ENCODE results near the gene ANKFN1.

Gene ANKFN1

DNA sequence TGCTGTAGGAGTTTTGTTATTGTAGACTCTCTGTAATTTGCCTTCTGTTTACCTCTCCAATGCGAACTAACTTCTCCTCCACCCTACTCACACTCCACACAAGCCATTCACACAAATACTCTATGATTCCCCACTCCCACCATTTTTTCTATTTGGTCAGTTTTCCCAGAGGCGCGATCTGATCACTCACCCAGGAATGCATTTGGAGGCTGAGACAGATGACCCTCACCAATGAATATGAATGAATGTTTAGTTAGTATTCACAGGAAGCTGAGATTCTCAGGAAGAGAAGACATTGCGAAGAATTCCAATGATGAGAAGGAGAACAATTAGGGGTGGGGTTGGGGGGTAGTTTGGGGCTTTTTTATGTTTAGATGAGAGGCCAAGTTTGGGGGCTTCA, 10.5 kb upstream of the ANKFN1 start:
- no peak for DNase-seq (ENCODE audit: low read depth in 3 of 3)

DNA sequence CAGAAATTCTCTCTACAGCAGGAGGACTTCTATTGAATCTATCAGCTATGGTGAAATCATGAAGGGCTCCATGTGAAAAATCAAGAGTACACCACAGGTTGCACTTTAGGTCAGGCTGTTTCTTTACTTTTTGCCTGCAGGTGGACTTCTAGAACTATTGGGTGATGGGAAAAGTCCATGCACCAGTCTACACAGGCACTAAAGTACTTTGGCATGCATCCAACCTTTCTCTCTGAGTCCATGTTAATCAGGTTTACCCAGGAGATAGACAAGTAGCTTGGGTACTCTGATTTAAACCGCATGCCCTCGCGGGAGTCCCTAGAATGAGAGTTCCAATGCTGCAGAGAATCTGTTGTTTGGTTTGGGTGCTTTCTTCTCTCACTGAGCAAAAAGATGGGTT, 9.1 kb upstream of the ANKFN1 start:
- DNase-seq (ENCODE audit: low read depth in 3 of 3), result no peak

DNA sequence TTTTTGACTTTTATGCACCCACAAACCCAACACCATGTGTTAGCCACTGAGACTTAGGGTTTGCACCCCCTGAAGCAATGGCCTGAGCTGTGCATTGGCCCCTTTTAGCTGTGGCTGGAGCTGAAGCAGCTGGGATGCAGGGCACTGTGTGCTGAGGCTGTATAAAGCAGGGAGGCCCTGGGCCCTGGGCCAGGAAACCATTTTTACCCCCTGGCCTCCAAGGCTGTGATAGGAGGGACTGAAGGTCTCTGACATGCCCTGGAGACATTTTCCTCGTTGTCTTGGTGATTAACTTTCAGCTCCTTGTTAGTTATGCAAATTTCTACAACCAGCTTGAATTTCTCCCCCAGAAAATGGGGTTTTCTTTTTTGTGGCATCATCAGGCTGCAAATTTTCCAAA, 6.7 kb upstream of the ANKFN1 start:
- DNase-seq (ENCODE audit: low read depth in 3 of 3), result no peak

DNA sequence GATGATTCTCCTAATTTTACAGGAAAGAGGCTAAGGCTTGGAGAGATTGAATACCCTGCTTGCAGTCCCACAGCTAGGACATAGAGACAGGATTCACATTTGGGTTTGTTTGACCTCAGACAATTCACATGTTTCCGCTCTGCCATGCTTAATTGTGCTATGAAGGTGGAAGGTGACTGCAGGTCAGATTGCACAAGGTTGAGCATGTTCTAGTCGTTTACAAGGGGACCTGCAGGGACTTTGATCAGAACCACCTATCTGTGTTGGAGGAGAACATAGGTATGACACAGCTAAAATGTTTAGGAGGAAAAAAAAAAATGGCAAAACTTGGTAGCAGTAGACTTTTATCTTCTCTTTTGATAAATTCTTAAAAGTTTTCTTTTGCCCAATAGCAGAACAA, 4.9 kb upstream of the ANKFN1 start:
- no peak for DNase-seq (ENCODE audit: low read depth in 3 of 3)

DNA sequence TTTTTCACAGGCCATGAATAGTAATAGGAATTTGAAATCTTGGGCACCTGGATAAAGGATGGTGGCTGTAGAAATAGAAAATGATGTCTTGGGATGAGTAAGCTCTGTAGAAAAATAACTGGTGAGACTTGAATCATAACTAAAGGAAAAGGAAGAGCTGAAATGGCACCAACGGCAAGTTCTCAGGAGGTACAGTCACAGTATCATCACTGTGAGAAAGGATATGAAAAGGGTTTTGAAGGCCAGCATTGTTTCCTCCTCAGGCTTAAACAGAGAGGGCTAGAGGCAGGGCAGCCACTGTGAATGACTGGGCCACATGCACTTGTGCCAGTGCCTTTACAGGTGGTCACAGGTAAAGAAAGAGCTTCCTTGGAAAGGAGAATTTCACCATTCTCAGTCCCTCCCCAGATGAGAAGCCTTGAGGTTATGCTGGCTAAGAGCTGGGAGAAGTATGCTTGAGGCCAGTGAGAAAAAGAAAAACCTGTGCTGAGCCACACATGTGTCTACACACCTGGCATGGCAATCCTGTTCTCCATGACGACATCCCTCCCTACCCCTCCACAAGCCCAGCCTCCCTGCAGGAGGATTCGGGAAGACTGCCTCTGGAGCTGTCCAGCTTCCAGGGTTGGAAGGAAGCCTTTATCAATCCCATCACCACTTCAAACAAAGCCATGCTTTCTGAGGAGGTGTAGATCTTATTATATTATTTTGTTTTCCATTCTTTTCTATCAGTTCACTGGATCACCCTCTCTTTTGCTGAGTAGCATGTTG, 3.8 kb upstream of the ANKFN1 start:
- no peak for DNase-seq (ENCODE audit: low read depth in 3 of 3)

DNA sequence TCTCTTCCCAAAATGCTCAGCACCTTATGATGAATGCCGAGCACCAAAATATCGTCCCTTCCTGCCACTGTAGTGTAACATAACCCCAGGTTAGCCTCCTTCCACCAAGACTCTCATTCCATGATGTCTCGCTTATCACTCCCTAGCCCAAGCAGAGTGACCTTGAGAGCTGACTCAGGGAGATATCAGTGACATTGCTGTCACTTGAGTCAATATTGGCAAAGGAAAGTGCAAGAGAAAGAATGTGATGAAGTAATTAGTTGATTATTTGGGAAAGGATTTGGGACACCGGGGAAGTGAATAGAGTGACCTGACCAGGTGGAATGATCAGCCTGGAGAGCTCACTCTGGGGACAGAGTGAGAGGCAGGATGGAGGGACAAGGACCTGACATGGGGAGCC, 2.6 kb upstream of the ANKFN1 start:
- no peak for DNase-seq (ENCODE audit: low read depth in 3 of 3)

DNA sequence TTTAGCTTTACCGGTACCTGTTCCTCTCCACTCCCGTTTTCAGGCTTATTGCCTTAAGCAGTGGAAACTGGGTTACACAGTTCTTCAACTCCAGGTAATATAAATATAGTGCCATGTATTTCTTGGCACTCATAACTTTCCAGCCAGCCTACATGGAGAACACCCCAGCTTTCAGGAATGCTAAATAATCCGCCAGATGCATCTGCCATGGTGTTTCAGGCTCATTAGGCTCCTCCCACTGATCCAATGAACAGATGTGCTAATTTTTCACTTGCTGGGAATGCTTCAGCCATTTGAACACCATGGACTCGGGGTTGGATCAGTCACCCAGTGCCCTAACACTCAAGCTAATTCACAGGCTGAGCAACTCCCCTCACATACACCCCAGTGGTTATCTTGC, 4.6 kb downstream of the ANKFN1 start:
- no peak for DNase-seq (ENCODE audit: low read depth in 3 of 3)

DNA sequence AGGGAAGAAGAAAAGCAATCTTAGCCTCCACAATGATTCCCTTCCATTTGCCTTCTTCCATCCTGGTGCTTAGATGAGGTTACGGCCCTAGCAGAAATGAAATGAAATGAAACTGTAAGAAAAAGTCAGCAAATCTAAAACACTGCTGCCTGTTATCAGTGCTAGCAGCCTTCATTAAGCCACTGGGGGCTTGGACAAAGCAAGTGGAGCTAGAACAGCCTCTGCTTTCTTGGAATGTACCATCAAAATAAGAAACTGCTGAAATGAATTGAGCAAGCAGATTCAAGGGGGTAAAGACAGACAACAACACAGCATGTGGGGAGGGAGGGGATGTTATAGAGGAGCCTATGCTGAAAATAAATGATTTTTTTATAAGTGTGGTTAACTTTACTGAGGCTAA, 5.1 kb downstream of the ANKFN1 start:
- no peak for DNase-seq (ENCODE audit: low read depth in 3 of 3)

DNA sequence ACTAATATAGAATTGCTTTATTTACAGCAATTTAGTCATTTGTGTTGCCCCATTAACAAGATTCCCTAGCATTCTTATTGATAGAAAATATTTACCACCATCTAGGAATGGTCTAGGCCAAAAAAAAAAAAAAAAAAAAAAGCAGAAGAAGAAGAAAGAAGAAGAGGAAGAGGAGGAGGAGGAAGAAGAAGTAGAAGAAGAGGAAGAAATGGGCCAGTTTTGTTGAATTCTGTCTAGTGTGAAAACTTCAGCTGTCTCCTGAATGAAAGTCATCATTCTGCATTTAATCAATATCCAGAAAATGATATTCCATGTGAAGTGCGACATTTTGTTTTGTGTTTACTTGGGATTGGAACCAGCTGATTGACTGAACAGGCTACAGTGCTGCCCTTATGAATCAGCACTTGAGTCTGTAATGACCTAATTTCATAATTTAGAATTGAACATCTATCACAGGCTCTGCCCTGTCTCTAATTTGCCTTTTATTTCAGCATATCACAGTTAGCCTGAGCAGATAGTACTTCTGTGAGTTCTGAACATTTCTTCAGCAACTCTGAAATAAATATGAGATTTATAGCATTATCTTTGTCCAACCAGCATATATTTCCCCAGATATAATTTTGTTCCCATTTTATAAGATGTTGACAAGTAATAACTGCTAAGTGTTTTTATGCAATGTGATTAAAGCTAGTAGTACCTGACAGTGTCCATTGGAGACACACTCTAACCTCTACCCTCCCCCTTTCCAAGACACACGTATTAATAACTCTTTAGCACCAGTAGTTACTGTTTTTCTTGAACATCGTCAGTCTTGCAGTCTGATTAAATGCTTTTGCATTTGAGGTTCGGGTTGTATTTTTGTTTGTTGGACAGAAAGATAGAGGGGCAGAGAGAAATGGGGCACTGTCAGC, 5.9 kb downstream of the ANKFN1 start:
- DNase-seq (ENCODE audit: low read depth in 3 of 3), result no peak

DNA sequence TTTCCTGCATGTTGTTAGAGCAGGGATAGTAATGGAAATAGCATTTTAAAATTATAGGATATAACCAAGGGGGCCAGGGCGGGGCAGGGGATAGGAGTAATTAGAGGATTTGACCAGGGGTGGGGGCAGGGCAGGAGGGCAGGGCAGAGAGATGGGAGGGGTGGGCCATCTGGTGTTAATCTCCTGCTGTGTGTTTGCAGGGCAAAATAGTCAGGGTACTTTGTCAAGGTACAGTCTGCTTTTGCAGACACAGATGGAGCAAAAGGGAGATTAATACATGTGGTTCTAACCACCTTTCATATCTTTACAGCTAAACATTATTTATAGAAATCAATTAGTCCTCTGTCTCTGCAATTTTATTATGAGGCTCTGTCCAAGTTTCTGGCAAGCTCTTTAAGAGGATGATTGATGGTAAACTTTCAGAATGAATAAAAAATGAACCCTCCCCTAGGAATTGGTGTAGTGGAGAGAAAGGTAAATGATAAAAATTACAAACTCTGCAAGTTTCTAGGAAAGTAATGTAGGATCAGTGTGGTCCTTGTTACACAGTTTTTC, 6.6 kb downstream of the ANKFN1 start:
- no peak for DNase-seq (ENCODE audit: low read depth in 3 of 3)

DNA sequence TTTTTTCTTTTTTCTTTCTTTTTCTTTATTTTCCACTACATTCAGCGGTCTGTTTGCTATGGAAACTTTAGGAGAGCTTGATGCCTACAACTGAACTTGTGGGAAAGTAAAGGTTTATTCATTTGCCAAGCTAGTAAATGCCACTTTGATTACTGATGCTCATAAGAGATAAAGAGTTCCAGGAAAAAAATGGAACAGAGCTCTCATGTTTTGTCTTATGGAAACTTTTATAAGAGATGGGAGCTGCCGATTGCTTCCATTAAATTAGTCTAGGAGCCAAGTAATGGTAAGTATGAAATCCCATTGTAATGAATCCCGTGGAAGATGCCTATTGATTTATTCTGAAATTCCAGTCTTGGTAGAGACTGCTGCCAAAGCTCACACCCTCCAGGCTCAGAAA, 7.1 kb downstream of the ANKFN1 start:
- no peak for DNase-seq (ENCODE audit: low read depth in 3 of 3)

DNA sequence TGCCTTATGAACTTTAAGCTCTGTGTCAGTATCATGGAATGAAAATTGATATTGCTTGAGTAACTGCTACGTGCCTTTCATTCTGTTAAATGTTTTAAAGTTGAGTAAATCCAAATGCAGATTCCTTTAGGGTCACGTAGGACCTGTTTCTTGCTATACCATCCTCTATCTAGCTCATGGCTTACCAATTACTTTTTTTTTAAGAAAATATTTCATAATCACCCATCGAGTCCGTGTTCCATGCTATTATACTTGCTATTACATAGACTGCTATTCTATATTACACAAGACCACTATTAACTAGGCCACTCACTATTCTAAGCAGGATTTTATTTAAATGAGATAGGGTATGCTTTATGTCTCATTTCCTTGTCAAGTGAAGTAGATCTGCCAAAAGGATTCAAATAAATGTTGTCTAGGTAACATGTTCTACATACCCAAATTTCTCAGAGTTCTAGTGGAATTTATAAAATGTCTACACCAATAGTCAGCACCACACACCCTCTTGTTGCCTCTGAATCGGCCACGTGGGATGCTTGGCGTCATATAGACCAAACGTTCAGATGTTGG, 11.9 kb downstream of the ANKFN1 start:
- no peak for DNase-seq (ENCODE audit: low read depth in 3 of 3)

DNA sequence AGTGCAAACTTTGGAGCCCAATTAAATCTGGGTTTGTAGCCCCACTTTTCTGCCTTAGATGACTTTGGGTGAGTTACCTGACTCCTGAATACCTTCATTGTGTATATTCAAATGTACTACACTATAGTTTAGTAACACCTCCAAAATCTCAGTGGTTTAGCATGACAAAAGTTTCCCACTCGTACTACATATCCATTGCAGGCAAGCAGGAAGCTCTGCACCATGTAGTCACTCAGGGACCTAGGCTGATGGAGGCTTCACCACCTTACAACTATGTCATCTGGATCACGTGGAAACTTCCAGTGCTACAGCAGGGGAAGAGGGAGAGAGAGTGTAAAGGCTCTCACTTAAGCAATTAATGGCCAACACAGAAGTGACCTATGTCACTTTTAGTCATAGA, 14.2 kb downstream of the ANKFN1 start:
- DNase-seq (ENCODE audit: low read depth in 3 of 3), result no peak

DNA sequence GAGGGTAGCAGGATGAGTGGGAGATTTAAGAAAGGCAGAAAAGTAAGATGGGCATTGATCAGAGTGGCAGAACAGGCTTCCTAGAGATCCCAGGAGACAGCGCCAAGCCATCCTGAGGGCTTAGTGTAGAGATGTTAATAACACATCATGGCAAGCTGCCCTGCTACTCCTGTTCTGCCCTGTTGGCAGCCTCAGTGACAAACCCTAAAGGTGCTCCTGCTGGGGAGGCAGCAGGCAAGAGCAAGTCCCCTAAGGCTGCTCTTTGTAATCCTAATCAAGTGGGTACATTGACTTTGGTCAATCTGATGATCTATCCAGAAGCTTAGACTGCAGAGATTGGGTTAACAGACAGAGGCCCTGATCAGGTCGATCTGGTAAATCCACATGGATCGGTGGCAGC, 16.3 kb downstream of the ANKFN1 start:
- DNase-seq (ENCODE audit: low read depth in 3 of 3), result no peak

DNA sequence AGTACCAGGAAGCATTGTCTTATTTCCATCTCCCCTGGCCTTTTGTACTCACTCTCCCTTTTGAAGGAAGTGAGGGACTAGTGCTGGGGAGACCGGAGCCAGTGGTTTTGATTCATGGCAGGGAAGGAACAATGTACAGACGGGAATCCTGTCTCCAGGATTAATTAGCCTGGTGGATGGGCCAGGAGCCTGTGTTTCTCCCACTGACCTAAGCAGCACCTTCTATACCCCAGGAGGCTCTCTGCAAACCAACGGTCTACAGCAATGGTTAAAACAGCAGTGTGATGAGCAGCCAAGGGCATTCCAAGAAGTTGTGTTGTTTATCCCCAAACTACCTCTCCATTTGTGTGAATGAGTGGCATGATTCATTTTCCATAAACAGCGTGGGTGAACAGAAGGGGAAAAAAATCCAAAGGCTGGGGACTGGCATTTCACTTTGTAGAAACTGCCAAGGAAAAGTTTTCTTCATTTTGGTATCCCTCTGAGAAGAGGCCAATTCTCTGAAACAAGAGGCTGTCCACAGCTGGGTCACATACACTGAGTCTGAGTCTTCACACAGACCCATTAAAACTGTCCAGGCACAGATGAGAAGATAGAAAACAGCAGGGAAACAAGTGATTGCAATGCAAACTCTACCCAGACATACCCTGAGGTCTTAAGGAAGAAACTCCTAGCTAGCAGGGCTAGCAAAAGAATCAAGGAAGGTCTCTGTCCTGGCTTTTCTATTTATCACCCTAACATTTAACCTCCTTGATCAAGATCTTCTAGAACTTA, 18.1 kb downstream of the ANKFN1 start:
- DNase-seq (ENCODE audit: low read depth in 3 of 3), result no peak

DNA sequence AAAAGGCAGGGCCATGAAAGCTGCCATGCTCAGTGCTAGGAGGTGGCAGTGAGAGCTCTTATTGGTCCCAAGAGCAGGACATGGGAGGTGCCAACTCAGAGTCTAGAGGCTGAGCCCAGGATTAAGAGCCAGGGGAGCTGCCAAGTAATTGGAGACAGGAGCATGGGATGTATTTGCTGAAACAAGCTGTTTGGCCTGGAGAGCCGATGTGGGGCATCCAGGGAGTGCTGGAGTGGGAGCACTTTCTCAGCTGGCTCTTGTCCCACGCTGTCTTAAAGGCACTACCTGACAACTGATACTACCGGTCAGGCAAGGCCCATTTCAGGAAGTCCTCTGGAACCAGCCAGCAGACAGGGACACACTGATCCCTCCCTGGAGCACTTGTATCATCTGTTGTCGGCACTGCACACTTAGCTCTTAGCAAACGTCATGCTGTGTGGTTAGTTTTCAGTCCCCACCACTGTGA, 19.3 kb downstream of the ANKFN1 start:
- no peak for DNase-seq (ENCODE audit: low read depth in 3 of 3)

DNA sequence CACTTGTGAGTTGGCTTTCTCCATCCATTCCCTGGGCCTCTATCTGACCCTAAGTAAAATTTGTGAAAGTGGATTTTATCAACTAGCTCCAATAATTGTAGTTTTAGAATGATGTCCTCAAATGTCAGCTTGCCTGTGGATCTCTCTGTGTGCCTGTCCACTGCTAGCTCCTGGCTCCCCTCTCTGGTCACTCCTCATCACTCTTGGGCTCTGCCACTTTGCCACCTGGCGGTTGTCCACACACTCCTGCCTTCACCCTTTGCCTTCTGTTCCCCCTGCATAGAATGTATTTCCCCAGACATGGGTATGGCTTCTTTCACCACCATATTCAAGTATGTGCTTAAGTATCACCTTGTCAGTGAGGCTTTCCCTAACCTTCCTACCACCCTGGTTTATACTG, 19.8 kb downstream of the ANKFN1 start:
- DNase-seq (ENCODE audit: low read depth in 3 of 3), result no peak

DNA sequence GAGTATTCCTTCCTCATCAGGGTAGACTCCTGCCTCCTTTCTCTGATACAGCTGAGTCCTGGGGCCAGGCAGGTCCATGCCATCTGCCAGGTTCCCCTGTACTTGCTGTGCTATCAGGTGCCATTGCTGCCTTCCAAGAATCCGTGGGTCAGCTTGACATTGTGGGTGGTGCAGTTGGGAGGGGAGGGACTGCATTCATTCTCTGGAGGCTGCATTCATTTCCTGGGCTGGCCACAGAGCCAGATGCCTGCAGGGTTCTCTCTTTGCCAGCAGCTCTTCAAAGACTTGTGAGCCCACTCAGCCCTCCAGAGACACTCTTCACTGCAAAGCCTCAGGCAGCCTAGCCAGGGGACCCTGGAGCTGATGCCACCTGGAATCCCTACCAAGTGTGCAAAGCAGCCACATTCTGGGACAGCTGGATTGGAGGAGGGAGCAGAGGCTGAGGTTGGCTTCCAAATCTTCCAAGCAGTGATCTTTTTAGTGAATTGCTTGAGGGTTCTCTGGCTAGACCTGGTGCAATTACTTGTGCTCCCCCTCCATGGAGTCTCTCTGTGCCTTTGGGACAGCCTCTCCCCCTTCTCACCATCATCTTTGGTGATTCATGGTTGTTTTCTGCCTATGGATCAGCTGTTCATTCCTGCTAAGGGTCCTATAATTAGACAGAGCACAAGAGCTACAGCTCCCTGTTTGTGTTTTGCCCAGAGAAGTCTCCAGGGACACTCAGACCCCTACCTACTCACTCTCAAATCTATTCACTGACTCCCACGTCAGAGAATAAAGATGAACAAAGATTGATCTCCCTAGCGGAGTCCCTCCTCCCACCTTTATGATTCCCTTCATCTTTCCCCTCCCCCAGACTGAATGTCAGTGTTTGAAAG, 20.9 kb downstream of the ANKFN1 start:
- no peak for DNase-seq (ENCODE audit: low read depth in 3 of 3)

DNA sequence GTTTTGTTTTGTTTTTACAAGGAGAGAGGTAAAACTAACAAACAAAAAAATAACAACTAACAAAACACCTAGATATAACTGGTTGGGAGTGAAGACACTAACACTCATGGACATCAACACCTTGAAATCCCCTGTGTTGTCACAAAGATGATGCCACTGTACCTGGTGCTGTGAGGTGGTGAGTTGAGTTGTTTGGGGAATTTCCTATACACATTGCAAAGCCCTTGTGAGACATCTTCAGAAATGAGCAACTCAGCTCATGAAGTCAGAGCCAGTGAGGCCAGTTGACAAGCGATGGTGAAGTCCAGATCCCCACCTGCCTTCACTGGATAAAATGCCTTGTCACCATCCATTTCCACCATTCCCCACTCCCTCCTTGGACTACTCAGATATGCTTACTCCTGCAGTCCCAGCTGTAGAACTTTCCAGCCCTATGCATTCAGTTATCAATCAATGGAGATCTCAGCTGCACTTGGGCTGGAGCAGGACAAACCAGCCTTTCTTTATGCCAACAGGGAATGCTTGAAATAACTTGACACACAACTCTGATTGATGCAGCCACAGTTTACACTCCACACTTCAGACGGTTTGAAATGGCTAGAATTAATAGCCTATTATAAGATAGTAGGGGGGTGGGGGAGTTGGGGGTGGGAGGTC, 22.2 kb downstream of the ANKFN1 start:
- DNase-seq (ENCODE audit: low read depth in 3 of 3), result no peak

DNA sequence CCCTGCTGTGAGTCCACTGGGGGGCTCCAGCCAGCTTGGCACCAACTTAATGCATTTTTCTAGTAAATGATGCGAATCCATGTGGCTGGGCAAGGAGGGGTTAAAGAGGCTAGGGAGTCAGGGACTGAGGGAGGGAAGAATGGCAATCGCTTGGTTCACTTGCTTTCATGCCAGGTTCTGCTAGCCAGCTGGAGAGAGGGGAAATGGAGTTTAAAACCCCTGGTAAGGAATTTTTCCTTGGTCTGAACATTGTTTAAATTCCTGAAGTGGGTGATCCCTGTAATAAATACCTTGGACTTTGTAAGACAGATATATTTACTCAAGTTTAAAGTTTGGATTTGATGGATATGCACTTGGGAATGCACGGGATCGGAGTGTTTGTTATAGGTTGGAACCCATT, 22.8 kb downstream of the ANKFN1 start:
- DNase-seq (ENCODE audit: low read depth in 3 of 3), result no peak

All from stimulated activated CD4-positive, alpha-beta T cell treated with anti-CD3 and anti-CD28 coated beads, TNF-alpha, amount 100 ng/mL, for 48 hours (primary cell).